ENCODE data around the gene DGKI.

DGKI gene

DNA sequence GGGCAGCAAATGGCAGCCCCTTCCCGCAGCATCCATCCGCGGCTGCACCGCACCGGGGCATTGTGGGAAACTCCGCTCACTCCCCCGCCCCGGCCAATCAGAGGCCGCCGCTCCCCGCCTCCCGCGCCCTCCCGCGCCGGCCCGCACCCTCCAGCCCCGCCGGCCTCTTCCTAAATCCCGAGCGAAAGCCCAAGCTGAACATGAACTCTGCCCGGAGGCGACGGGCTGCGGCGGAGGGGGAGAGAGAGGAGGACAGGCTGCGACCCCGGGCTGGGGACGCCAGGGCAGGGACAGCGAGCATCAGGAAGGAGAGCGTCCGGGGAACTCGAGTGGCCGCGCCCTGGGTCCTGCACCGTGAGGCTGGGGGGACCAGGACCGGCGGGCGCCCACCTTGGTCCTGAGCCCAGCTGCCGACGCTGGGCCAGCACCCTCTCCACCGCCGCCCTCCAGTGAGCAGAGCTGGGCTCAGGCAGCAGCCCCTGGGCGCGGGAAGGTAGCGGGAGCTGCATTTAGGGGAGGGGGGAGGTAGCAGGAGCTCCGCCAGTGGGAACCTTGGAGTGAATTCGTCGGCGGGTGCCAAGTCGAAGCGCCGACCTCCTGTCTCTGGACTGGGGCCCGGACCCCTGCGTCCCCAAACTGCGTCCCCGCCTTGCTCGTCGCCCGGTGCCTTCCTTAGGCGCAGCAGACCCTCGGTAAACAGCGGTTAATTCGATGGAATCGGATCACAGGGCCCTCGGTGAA, at the start of gene DGKI:
Gene DGKI (minus strand): TSS at position 148 of the 741 bp plus-strand sequence.
- DNase-seq: no peak

- DNase-seq: no peak
Measured at GRCh38 chr7:137895301-137896221, 48.8 kb upstream of the DGKI start.

GRCh38 chr7:137893143-137893742, 46.5 kb upstream of the DGKI start:
- DNase-seq: no peak

DNA sequence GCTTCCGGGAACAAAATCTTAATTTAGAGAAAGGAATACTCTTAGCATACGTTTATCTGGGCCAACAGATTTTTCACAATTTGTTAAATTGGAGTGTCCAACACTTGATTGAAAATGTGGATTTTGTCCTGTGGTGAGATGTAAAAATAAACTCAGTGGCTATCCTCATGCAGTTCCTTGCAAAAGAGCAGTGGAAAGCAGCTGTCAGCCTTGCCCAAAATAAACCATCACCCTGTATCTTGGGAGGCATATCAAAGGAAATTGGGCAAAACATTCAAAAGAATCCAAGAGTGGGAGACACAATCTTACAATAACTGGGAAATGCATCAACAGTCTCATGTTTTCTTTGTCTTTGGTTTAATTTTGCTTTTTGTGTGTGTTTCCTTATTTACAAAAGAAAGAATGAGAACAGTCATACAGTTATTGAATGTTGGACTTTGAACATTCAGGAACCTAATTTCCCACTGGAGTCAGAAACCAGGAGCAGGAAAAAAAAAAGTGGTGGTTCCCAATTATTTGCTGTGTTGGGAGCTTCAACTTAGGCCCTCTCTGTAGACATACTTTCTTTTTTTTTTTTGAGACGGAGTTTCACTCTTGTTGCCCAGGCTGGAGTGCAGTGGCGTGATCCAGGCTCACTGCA, 44.4 kb upstream of the DGKI start:
- DNase-seq: no peak

DNA sequence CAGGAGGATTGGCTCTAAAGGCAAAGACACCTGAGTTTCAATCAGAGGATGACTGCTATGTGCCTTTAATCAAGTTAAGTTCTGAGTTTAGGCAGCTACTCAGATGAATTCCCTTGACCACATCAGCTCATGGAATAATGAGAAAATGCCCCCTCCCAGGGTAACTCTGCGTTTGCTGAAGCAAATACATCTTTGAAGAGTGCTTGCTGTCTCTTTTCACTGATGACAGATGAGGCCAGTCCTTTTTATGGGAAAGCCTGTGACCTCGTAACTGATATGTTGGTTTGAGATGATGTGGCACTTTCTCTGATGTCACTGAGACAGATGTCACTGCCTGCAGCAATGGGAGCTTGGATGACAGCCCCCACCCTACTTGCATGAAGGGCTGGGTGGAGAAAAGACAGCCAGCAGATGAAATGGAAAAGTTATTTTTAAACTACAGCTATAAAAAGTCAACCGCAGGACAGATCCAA, 43.7 kb upstream of the DGKI start:
- DNase-seq: no peak

DNA sequence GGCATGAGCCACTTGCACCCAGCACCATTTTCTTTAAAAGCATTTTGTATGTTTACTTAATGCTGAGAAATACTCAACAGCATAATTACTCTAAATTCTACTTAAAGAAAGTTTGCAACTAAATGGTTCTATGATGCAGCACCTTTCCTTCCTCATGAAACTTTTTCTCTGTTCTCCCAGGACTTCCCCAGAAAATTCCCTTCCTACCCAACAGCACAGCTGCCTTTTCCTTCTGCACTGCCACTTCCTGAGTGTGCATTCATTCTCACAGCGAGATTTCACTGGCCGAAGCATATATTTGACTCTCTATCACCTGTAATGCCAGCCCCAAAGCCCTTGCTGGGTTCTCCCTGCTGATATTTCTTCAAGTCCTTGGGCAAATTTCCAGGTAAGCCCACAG, 41.5 kb upstream of the DGKI start:
- DNase-seq: no peak

DNA sequence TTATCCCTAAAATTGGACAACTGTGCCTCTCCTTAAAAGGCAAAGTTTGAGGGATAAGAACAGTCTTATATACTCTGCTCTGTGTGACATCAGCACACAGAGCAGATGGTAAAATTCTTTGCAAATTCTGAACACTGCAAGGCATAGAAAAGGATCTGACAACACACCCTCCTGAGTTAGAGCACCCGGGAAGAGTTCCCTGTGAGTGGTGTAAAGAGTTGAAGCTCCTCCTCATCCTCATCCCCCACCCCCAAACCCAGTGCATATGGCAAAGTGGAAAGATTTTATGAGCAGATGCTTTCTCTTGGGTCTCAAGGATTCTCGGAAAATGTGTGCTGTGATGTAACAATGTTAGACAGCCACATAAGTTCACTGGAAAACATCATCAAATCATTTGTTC, 40.0 kb upstream of the DGKI start:
- no peak for DNase-seq

GRCh38 chr7:137886281-137886680, 39.5 kb upstream of the DGKI start:
- no peak for DNase-seq

GRCh38 chr7:137885678-137886077, 38.9 kb upstream of the DGKI start:
- DNase-seq: no peak

- no peak for DNase-seq
Measured at GRCh38 chr7:137882806-137883205, 36.0 kb upstream of the DGKI start.

DNA sequence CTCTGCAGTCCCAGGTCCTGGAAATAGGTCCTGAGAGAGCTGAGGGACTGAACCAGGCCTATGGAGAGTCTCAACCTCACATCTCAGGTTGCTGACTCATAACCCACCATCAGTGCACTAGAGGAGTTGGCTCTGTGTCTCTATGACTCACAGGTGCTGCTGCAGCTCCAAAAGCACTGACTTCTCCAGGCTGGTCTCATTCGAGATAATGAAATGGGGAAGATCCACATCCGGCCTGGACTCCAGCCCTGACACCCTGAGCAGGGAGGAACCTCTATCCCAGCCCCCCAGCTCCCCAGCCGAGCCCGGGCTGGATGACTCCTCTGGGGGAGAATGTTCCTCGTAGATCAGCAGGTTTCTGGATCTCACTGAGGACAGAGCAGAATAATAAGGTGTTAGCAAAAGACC, 35.5 kb upstream of the DGKI start:
- DNase-seq: no peak

GRCh38 chr7:137881607-137882260, 35.0 kb upstream of the DGKI start:
- no peak for DNase-seq

- DNase-seq: no peak
Measured at GRCh38 chr7:137880432-137880831, 33.7 kb upstream of the DGKI start.

DNA sequence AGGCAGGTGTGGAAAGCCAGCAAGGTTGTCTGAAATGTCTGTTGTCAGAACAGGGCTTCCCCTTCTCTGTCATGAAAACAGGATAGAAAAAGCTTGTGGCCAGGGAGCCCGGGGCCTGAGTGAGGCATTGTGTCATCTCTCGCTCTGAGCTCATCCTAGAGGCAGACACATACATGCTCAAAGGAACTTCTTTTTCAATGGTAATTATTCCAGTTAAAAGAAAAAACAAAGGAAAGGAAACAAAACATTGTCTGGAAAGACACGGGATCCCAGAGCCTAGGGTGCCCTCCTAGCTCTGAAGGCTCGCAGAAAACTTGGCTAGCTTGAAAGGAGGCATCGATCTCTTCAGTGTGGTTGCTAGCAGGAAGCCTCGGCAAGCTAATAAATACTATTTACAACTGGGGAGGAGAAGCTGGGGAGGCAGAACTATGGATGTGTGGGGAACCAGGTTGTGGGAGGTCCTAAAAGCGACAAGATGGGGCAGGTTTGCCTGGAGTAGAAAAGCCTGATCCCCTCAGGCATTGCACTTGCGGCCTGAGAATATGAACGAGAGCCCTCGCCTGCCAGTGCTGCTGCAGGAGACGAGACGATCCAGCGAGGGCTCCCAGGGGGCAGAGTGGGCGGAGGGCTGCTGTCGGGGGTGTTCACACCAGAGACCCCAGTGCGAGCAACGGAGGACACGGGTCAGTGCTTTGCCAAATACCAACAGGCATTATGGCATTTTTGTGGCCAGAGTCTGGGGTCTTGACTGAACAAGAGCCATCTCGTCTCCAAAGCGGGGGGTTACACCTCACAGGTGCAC, 32.8 kb upstream of the DGKI start:
- no peak for DNase-seq

DNA sequence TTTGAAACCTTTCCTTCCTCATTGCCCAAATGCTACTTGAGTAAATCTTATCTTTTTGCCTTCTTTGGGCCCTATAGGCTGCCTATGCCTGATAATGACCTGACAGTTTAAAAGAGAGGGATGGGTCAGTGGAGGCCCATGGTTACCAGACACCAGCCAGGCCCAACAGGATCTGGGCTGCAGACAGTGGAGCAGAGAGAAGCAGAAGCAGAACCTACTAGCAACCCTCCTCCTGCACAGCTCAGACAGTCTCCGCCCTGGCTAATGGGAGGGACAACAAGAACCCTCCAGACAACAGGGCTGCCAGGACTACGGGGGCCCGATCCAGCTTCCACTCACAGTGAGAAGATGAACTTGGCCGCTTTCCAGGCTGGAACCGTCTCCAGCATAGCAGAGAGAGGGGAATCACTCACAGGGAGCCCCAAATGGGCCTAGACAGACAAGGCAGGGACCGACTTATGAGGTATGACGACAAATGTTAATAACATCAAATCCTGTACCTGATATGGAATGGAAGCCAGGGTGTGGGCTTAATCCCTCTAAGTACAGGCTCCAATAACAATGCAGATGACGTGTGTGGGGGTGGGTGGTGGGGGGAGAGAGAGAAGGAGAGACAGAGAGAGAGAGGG, 31.7 kb upstream of the DGKI start:
- no peak for DNase-seq

DNA sequence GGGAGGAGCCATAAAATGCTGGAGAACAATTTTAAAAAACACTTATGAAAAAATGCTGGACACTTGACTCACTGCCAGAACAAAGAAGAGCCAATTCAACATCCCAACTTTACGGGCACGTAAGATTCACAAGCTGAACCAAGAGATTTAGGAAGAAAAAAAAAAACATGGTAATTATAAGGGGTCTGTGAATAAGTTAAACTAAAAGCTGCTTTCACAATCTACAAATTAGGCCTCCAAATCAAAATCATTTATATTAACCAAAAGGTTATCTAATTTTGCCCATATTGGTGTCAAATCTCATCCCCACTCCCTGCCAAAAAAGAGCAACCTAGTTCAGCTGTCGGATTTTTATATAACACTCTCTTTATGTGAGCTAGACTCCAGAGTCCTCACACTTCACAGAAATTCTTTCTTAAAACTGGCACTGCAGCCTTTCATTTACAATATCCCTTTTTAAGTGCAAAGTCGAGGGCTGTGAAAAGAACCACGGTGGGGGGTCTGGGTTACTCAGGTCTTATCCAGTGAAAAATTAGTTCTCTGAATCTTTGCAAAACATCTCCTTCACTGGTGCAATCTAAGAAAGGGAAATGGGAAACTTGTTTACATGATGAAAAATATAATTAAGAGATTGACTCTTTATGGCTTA, 30.4 kb upstream of the DGKI start:
- DNase-seq: no peak

DNA sequence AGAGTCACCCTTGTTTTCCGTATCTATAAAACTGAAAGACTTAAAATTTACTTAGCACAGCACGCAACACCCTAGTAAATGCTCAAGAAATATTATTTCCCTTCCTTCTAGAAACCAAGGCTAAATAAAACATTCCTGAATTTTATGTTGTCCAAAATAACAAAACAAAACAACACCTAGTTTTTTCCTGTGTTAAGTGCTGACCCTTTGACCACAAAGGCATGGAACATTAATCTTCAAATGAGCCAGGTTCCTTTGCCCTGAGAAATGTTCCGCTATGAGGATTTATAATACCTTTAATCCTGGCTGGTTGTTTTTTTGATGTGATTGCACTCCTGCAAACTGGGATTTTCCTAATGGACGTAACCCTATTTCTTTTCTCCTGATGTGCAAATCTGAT, 29.0 kb upstream of the DGKI start:
- no peak for DNase-seq

- no peak for DNase-seq
Measured at GRCh38 chr7:137873979-137874777, 27.4 kb upstream of the DGKI start.

- no peak for DNase-seq
Measured at GRCh38 chr7:137873524-137873923, 26.8 kb upstream of the DGKI start.

Measured in stimulated activated naive CD4-positive, alpha-beta T cell (primary cell).